Brain microvascular endothelial cell (primary cell): Measurements from ENCODE around the gene PNMA8B.

Experiments
- DNase-seq: peaks from one replicate; pipeline ENCODE4 v3.0.0-alpha.2; 2020
- H3K27ac ChIP-seq: fragments of 250-450 bp; sonication (Bioruptor Pico); 2 replicates; pipeline ENCODE4 v1.5.1; 2020; ENCODE audit warnings: mild to moderate bottlenecking, moderate library complexity
- H3K27me3 ChIP-seq: fragments of 250-450 bp; sonication (Bioruptor Pico); replicated peaks from 2 replicates; pipeline ENCODE4 v1.5.1; 2020; ENCODE audit warnings: mild to moderate bottlenecking
- H3K36me3 ChIP-seq: fragments of 250-450 bp; sonication (Bioruptor Pico); replicated peaks from 2 replicates; pipeline ENCODE4 v1.5.1; 2020; ENCODE audit warnings: mild to moderate bottlenecking
- H3K4me3 ChIP-seq: 2 replicates; pipeline ENCODE4 v1.5.1; 2011; ENCODE audit warnings: low read depth, mild to moderate bottlenecking, control low read depth, low read length, moderate library complexity
- CTCF ChIP-seq: IDR thresholded peaks from 2 replicates; pipeline ENCODE4 v1.5.1; 2011; ENCODE audit warnings: low read depth, mild to moderate bottlenecking, moderate library complexity, low read length, control low read depth, inconsistent platforms; ENCODE audit errors: missing control alignments
- in situ Hi-C: cut with HindIII; loops from 2 replicates; pipeline ENCODE4 v1.10.0; 2017; ENCODE audit warnings: low sequenced_read_pairs, low pct_ligation_motif_present

PNMA8B gene

GRCh38 chr19:46452186-46452585 is 43.5 kb downstream of the PNMA8B start:
- Histone ChIP-seq H3K27me3 (no peaks in the 10 kb centered on the region), H3K36me3 (no peaks in the 10 kb centered on the region), H3K4me3 (no peak overlapping the region), H3K27ac (no peak overlapping the region)
- in situ Hi-C loops: no loop called here
- TF ChIP-seq CTCF: no peak
- no peak for DNase-seq

GRCh38 chr19:46451352-46451751 is 44.3 kb downstream of the PNMA8B start:
- no peak overlapping the region for H3K4me3 ChIP-seq
- no peaks in the 10 kb centered on the region for H3K27me3 ChIP-seq
- no peaks in the 10 kb centered on the region for H3K36me3 ChIP-seq
- in situ Hi-C loops: no loop called here
- no peak for TF ChIP-seq CTCF
- no peak overlapping the region for H3K27ac ChIP-seq
- no peak for DNase-seq

GRCh38 chr19:46450737-46451136 is 44.9 kb downstream of the PNMA8B start:
- no peak for TF ChIP-seq CTCF
- no peaks in the 10 kb centered on the region for H3K27me3 ChIP-seq
- H3K36me3 ChIP-seq: no peaks in the 10 kb centered on the region
- H3K27ac ChIP-seq: no peak overlapping the region
- H3K4me3 ChIP-seq: no peak overlapping the region
- no peak for DNase-seq
- in situ Hi-C loops: no loop called here

- Histone ChIP-seq H3K36me3 (no peaks in the 10 kb centered on the region), H3K27me3 (no peaks in the 10 kb centered on the region), H3K27ac (no peak overlapping the region), H3K4me3 (no peak overlapping the region)
- in situ Hi-C loops: no loop called here
- no peak for TF ChIP-seq CTCF
- no peak for DNase-seq
These were observed 46.4 kb downstream of the PNMA8B start for GRCh38 chr19:46449228-46449627.

- in situ Hi-C loops: no loop called here
- no peak for DNase-seq
- no peak for TF ChIP-seq CTCF
- no peak overlapping the region for H3K4me3 ChIP-seq
- no peak overlapping the region for H3K27ac ChIP-seq
- no peaks in the 10 kb centered on the region for H3K27me3 ChIP-seq
- no peaks in the 10 kb centered on the region for H3K36me3 ChIP-seq
These were observed 47.1 kb downstream of the PNMA8B start for GRCh38 chr19:46448601-46449000.

- no peak for DNase-seq
These were observed 47.8 kb downstream of the PNMA8B start for GRCh38 chr19:46447824-46448223.

More at GRCh38 chr19:46447824-46448223, 47.8 kb downstream of the PNMA8B start:
- no peak overlapping the region for H3K4me3 ChIP-seq
- no peaks in the 10 kb centered on the region for H3K27me3 ChIP-seq
- in situ Hi-C loops: no loop called here
- TF ChIP-seq CTCF: no peak
- H3K27ac ChIP-seq: no peak overlapping the region
- no peaks in the 10 kb centered on the region for H3K36me3 ChIP-seq
